PC-3 (cell line): Measurements from ENCODE around the gene OR1F1. TPM values are rescaled to one million over a fixed set of nuclear protein-coding genes. Genes with fewer than 3 reads are reported as not detected.

Source experiments
- ATAC-seq: fragments of 200-7000 bp; cut with Tn5 transposase; 2 replicates; pipeline ENCODE4 v1.9.1; 2020; ENCODE audit warnings: mild to moderate bottlenecking, moderate library complexity
- BruUV-seq: library from RNA; stranded (reverse); fragments of 400-500 nt; replicated peaks from 2 replicates; lab custom pipeline; 2021; lab: Mats Ljungman, UMichigan
- CTCF ChIA-PET: fragments of 300-600 bp; sonication (Branson Sonifier 250); formaldehyde crosslinking; loops from one replicate; lab custom pipeline; 2022; ENCODE audit warnings: antibody characterized with exemption; lab: Charles Lee
- POLR2A ChIA-PET: fragments of 300-600 bp; sonication (Branson Sonifier 250); formaldehyde crosslinking; loops from one replicate; lab custom pipeline; 2022; ENCODE audit warnings: antibody characterized with exemption; ENCODE audit not compliant: unreplicated experiment; lab: Charles Lee
- DNase-seq: peaks from one replicate; pipeline ENCODE4 v3.0.0-alpha.2; 2015
- H2AFZ ChIP-seq: fragments of 300-600 bp; sonication (generic); 2 replicates; pipeline ENCODE4 v1.6.0; 2016; ENCODE audit warnings: antibody characterized with exemption, low read length
- H3F3A ChIP-seq: fragments of 300-600 bp; sonication (generic); one replicate; pipeline ENCODE4 v1.6.0; 2017; ENCODE audit warnings: antibody characterized with exemption, low read length, control low read depth, mild to moderate bottlenecking; ENCODE audit not compliant: unreplicated experiment
- H3K27ac ChIP-seq: fragments of 300-600 bp; sonication (generic); 2 replicates; pipeline ENCODE4 v1.5.1; 2016; ENCODE audit warnings: mild to moderate bottlenecking, low read length
- H3K27me3 ChIP-seq: fragments of 300-600 bp; sonication (generic); 2 replicates; pipeline ENCODE4 v1.6.1; 2016; ENCODE audit warnings: low read length, mixed read lengths
- H3K36me3 ChIP-seq: fragments of 300-600 bp; sonication (generic); 2 replicates; pipeline ENCODE4 v1.6.1; 2016; ENCODE audit warnings: low read depth, mixed run types, low read length, mixed read lengths
- H3K4me1 ChIP-seq: fragments of 300-600 bp; sonication (generic); 2 replicates; pipeline ENCODE4 v1.5.1; 2016; ENCODE audit warnings: low read length; ENCODE audit not compliant: insufficient read depth
- H3K4me2 ChIP-seq: fragments of 300-600 bp; sonication (generic); 2 replicates; pipeline ENCODE4 v1.6.0; 2016; ENCODE audit warnings: low read length
- H3K4me3 ChIP-seq: fragments of 300-600 bp; sonication (generic); 2 replicates; pipeline ENCODE4 v1.5.1; 2016; ENCODE audit warnings: mild to moderate bottlenecking, low read length, mixed read lengths
- H3K79me2 ChIP-seq: fragments of 300-600 bp; sonication (generic); 2 replicates; pipeline ENCODE4 v1.6.1; 2017; ENCODE audit warnings: low read length, mixed read lengths
- H3K9ac ChIP-seq: fragments of 300-600 bp; sonication (generic); 2 replicates; pipeline ENCODE4 v1.6.0; 2016; ENCODE audit warnings: mild to moderate bottlenecking, low read length
- H3K9me2 ChIP-seq: fragments of 300-600 bp; sonication (generic); replicated peaks from 2 replicates; pipeline ENCODE4 v1.6.1; 2016; ENCODE audit warnings: mixed run types, low read length, mixed read lengths
- H3K9me3 ChIP-seq: fragments of 300-600 bp; sonication (generic); 2 replicates; pipeline ENCODE4 v1.6.1; 2016; ENCODE audit warnings: low read length, mixed read lengths
- H4K20me1 ChIP-seq: fragments of 300-600 bp; sonication (generic); 2 replicates; pipeline ENCODE4 v1.6.1; 2016; ENCODE audit warnings: low read length, mixed read lengths
- CTCF ChIP-seq: fragments of 300-600 bp; sonication (generic); conservative IDR thresholded peaks from 2 replicates; pipeline ENCODE4 v1.5.1; 2017; ENCODE audit warnings: antibody characterized with exemption, low read depth, mild to moderate bottlenecking, low read length
- EZH2 ChIP-seq: fragments of 300-600 bp; sonication (generic); IDR thresholded peaks from one replicate; pipeline ENCODE4 v1.6.1; 2017; ENCODE audit warnings: antibody characterized with exemption, mild to moderate bottlenecking, low read length; ENCODE audit not compliant: unreplicated experiment
- EZH2phosphoT487 ChIP-seq: fragments of 300-600 bp; sonication (generic); IDR thresholded peaks from 2 replicates; pipeline ENCODE4 v1.6.1; 2018; ENCODE audit warnings: mild to moderate bottlenecking, antibody characterized with exemption, low read length, borderline replicate concordance
- intact Hi-C: fragments of 100-400 bp; cut with micrococcal nuclease; formaldehyde crosslinking; loops from 2 replicates; pipeline ENCODE4 v1.9.0; 2023
- total RNA-seq: library from RNA; depleted of rRNA; stranded (reverse); fragments of >200 nt; gene quantifications from 2 replicates; pipeline ENCODE4 v1.2.3, GENCODE V29; 2014

OR1F1 gene
- total RNA-seq, 1 experiment from 2014 or later, result not detected

- ATAC-seq (no peak; the same call in 1 of the 2 replicates), DNase-seq (no peak)
- Histone ChIP-seq H3K36me3 (no peaks in the 10 kb centered on the region), H3K27me3 (peaks cover 20% of the 10 kb centered on the region), H3K79me2 (no peaks in the 10 kb centered on the region), H3K9ac (no peak overlapping the region), H3K27ac (no peak overlapping the region), H3F3A (no peaks in the 10 kb centered on the region), H3K4me2 (no peak overlapping the region), H3K4me1 (peaks cover 4% of the 10 kb centered on the region; the same call in 1 of the 2 replicates), H3K9me2 (no peaks in the 10 kb centered on the region), H3K4me3 (no peak overlapping the region), H4K20me1 (no peaks in the 10 kb centered on the region), H3K9me3 (no peaks in the 10 kb centered on the region), H2AFZ (no peak overlapping the region)
- TF ChIP-seq CTCF (no peak), EZH2phosphoT487 (no peak), EZH2 (no peak)
- ChIA-PET POLR2A (no interaction called here), CTCF (no interaction called here)
- BruUV-seq, result no TSS peak
- intact Hi-C loops, result no loop called here
These were observed 16.0 kb upstream of the OR1F1 start for GRCh38 chr16:3171855-3172593.

- peak; percentile 48 for ATAC-seq
- POLR2A ChIA-PET, result no interaction called here
- DNase-seq, result peak; percentile 49
- Histone ChIP-seq H3K36me3 (no peaks in the 10 kb centered on the region), H3K9me2 (no peaks in the 10 kb centered on the region), H2AFZ (peak overlapping the region; percentile 86), H3K27ac (no peak overlapping the region), H3K79me2 (no peaks in the 10 kb centered on the region), H3K9ac (no peak overlapping the region), H3F3A (no peaks in the 10 kb centered on the region), H3K4me3 (peak overlapping the region; percentile 68), H3K4me2 (peak overlapping the region; percentile 85), H3K9me3 (no peaks in the 10 kb centered on the region), H4K20me1 (no peaks in the 10 kb centered on the region), H3K27me3 (peaks cover 20% of the 10 kb centered on the region), H3K4me1 (peaks cover 4% of the 10 kb centered on the region; the same call in 1 of the 2 replicates)
- no TSS peak for BruUV-seq
- intact Hi-C loops, result no loop called here
- CTCF ChIA-PET, result interaction anchor here (1.0 kb wide), 1 partner anchor 22 kb away, joined by 3 read pairs; no protein-coding TSS in a partner anchor
- TF ChIP-seq CTCF (peak; percentile 74), EZH2 (no peak)
These were observed 13.9 kb upstream of the OR1F1 start for GRCh38 chr16:3173892-3174617.
